Peyer's patch (tissue), 4 donors: ENCODE results near the gene CDK11B.
"Not testable (repeated sequence)": the region's sequence is repeated elsewhere in the genome, so short reads cannot be mapped to it uniquely, and the experiment has no call there.

Source experiments
- CTCF ChIP-seq, 6 experiments: fragments of 450-650 bp in 4 of 6; fragments of 200-600 bp in 2 of 6; sonication (generic) in 1 of 6; IDR thresholded peaks; one replicate each; pipeline ENCODE4 v1.5.1; 2017 to 2019; ENCODE audit warnings: antibody characterized with exemption in 6 of 6, mild to moderate bottlenecking in 3 of 6, moderate library complexity in 1 of 6
- POLR2A ChIP-seq, 2 donors: fragments of 450-650 bp; IDR thresholded peaks; one replicate each; pipeline ENCODE4 v1.5.1; 2017; ENCODE audit warnings: antibody characterized with exemption in 2 of 2, mild to moderate bottlenecking in 2 of 2, moderate library complexity in 2 of 2

- not testable (repeated sequence) for TF ChIP-seq CTCF, POLR2A (IDR thresholded peaks at IDR 0.05)
Measured at GRCh38 chr1:1676087-1676486, 17.3 kb upstream of the CDK11B start.
